Left lung (tissue), 10 donors: ENCODE measurements around the gene NUCB2. TPM values are rescaled to one million over a fixed set of nuclear protein-coding genes. Genes with fewer than 3 reads are reported as not detected.

Source experiments
- ATAC-seq: fragments of 200-7000 bp; cut with Tn5 transposase; one replicate; pipeline ENCODE4 v1.9.1; 2020; ENCODE audit warnings: moderate library complexity
- DNase-seq, 4 donors: peaks; one replicate each; pipeline ENCODE4 v3.0.0-alpha.2; 2013 to 2020
- H3K27ac ChIP-seq, 2 donors: fragments of 200-600 bp; sonication (generic) in 1 of 2; one replicate each; pipeline versions ENCODE4 v1.5.0 to v1.8.0; 2020 to 2021
- H3K27me3 ChIP-seq, 2 donors: fragments of 200-600 bp; sonication (generic) in 1 of 2; one replicate each; pipeline versions ENCODE4 v1.5.0 to v1.8.0; 2020 to 2021
- H3K36me3 ChIP-seq, 2 donors: fragments of 200-600 bp; sonication (generic) in 1 of 2; one replicate each; pipeline versions ENCODE4 v1.5.0 to v1.8.0; 2020 to 2021
- H3K4me1 ChIP-seq, 2 donors: fragments of 200-600 bp; one replicate each; pipeline ENCODE4 v1.8.0; 2021
- H3K4me3 ChIP-seq, 2 donors: fragments of 200-600 bp; sonication (generic) in 1 of 2; one replicate each; pipeline versions ENCODE4 v1.5.0 to v1.8.0; 2020 to 2021; ENCODE audit warnings: mild to moderate bottlenecking in 1 of 2
- H3K9me3 ChIP-seq, 2 donors: fragments of 200-600 bp; sonication (generic) in 1 of 2; one replicate each; pipeline versions ENCODE4 v1.5.0 to v1.8.0; 2020 to 2021
- intact Hi-C, 2 donors: fragments of 100-400 bp; cut with DNase I; formaldehyde crosslinking; loops; one replicate each; pipeline versions ENCODE4 v1.11.2 to v1.14.2; 2022
- polyA plus RNA-seq, 6 donors: library from polyadenylated mRNA; unstranded; fragments of 120-200 nt; gene quantifications; one replicate each; pipeline ENCODE4 v1.2.1, GENCODE V29; 2013; ENCODE audit not compliant: insufficient read length in 6 of 6
- total RNA-seq, 2 donors: library from RNA; stranded (reverse); fragmentation: NEBNext Ultra II Directional; extraction: Animal tissue kit (Norgen Biotek cat#: 25700); gene quantifications; one replicate each; pipeline ENCODE4 v1.2.1, GENCODE V29; 2021
- TF ChIP-seq, protein P1 (sequence below), 2 donors: fragments of 200-600 bp; sonication (generic) in 1 of 2; IDR thresholded peaks; one replicate each; pipeline versions ENCODE4 v1.5.0 to v1.8.0; 2021; ENCODE audit warnings: antibody characterized with exemption in 2 of 2
- donor health status: DM: no; HTN: yes; CAD: no.
- donor health status: DM: no; HTN: no; CAD: no.

Gene NUCB2
- total and polyA plus RNA-seq, 8 donors: 77.3 to 132 (median 93.4) TPM

DNA sequence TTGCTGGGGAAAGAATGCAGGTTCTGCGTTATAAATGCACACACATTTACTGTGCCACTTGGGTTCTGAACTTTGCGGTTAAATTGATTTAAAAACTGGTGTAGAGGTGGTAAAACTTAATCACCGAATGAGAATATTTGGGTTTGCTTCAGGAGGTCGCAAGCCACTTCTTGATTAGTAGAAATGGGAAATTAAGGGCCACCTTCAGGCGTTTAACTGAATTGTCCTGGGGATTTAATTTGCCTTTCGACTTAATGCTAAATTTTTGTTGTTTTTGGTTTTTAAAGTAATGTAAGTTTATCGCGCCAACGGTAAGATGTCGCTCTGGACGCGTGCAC is 74.6 kb downstream of the NUCB2 start:
- no peak for ATAC-seq

GRCh38 chr11:17351510-17352176 is 75.1 kb downstream of the NUCB2 start, which contains the start of gene NCR3LG1:
Gene NCR3LG1 (plus strand): TSS chr11:17351800. CDS start chr11:17351970, 170 bp downstream.
- intact Hi-C loops: no loop called here
- peaks cover 9 to 29% of the 10 kb centered on the region in 2 donors for H3K4me1 ChIP-seq
- peak within 1 kb of the TSS; percentile 61 to 73 for H3K4me3 ChIP-seq
- no peaks in the 10 kb centered on the region for H3K9me3 ChIP-seq
- H3K36me3 ChIP-seq: peaks cover 0 to 4% of the 10 kb centered on the region in 2 donors
- TF ChIP-seq, protein P1, sequence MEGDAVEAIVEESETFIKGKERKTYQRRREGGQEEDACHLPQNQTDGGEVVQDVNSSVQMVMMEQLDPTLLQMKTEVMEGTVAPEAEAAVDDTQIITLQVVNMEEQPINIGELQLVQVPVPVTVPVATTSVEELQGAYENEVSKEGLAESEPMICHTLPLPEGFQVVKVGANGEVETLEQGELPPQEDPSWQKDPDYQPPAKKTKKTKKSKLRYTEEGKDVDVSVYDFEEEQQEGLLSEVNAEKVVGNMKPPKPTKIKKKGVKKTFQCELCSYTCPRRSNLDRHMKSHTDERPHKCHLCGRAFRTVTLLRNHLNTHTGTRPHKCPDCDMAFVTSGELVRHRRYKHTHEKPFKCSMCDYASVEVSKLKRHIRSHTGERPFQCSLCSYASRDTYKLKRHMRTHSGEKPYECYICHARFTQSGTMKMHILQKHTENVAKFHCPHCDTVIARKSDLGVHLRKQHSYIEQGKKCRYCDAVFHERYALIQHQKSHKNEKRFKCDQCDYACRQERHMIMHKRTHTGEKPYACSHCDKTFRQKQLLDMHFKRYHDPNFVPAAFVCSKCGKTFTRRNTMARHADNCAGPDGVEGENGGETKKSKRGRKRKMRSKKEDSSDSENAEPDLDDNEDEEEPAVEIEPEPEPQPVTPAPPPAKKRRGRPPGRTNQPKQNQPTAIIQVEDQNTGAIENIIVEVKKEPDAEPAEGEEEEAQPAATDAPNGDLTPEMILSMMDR (IDR thresholded peaks at IDR 0.05): no peak
- H3K27me3 ChIP-seq: no peaks in the 10 kb centered on the region
- DNase-seq (peak; percentile 20 to 92 (median 73)), ATAC-seq (peak; percentile 63)
- H3K27ac ChIP-seq: peak within 1 kb of the TSS; percentile 56 to 77

More for the DNA sequence above, 74.6 kb downstream of the NUCB2 start:
- intact Hi-C loops: no loop called here
- Histone ChIP-seq H3K36me3 (peaks cover 0 to 4% of the 10 kb centered on the region in 2 donors), H3K9me3 (no peaks in the 10 kb centered on the region), H3K27me3 (no peaks in the 10 kb centered on the region), H3K27ac (peak overlapping the region in 1 of 2 donors; percentile 77), H3K4me1 (peaks cover 9 to 29% of the 10 kb centered on the region in 2 donors), H3K4me3 (peak overlapping the region; percentile 61 to 73)
- peak in 1 of 4 donors; percentile 2 for DNase-seq
- TF ChIP-seq, protein P1 (IDR thresholded peaks at IDR 0.05): peak in 1 of 2 donors; percentile 20

GRCh38 chr11:17352950-17353820 is 76.6 kb downstream of the NUCB2 start:
- DNase-seq: peak; percentile 62 to 94 (median 78)
- Histone ChIP-seq H3K9me3 (no peaks in the 10 kb centered on the region), H3K4me3 (peak overlapping the region; percentile 61 to 73), H3K4me1 (peaks cover 9 to 29% of the 10 kb centered on the region in 2 donors), H3K36me3 (peaks cover 0 to 4% of the 10 kb centered on the region in 2 donors), H3K27ac (peak overlapping the region; percentile 72 to 78), H3K27me3 (no peaks in the 10 kb centered on the region)
- ATAC-seq: peak; percentile 81
- intact Hi-C loops: no loop called here
- TF ChIP-seq, protein P1 (IDR thresholded peaks at IDR 0.05): no peak

GRCh38 chr11:17353821-17354600 is 77.5 kb downstream of the NUCB2 start:
- peak overlapping the region in 1 of 2 donors; percentile 78 for H3K27ac ChIP-seq

More at GRCh38 chr11:17353821-17354600, 77.5 kb downstream of the NUCB2 start:
- Histone ChIP-seq H3K4me3 (peak overlapping the region; percentile 61 to 73), H3K36me3 (peaks cover 0 to 5% of the 10 kb centered on the region in 2 donors), H3K27me3 (no peaks in the 10 kb centered on the region), H3K4me1 (peaks cover 9 to 29% of the 10 kb centered on the region in 2 donors), H3K9me3 (no peaks in the 10 kb centered on the region)
- ATAC-seq (no peak), DNase-seq (no peak)
- intact Hi-C loops: no loop called here
- TF ChIP-seq, protein P1 (IDR thresholded peaks at IDR 0.05): no peak
